HG03558 (cell line): Measurements from ENCODE around the gene BRPF3.
"Not testable (repeated sequence)": the region's sequence is repeated elsewhere in the genome, so short reads cannot be mapped to it uniquely, and the experiment has no call there.

Source experiments
- ATAC-seq: cut with Tn5 transposase; IDR thresholded peaks from one replicate; pipeline ENCODE4 v1.9.1; 2021; ENCODE audit warnings: moderate number of reproducible peaks; ENCODE audit not compliant: unreplicated experiment; ENCODE audit errors: extremely low read depth

BRPF3 gene

GRCh38 chr6:36200154-36200891 lies 3.8 kb downstream of the BRPF3 start:
- ATAC-seq: no peak

DNA sequence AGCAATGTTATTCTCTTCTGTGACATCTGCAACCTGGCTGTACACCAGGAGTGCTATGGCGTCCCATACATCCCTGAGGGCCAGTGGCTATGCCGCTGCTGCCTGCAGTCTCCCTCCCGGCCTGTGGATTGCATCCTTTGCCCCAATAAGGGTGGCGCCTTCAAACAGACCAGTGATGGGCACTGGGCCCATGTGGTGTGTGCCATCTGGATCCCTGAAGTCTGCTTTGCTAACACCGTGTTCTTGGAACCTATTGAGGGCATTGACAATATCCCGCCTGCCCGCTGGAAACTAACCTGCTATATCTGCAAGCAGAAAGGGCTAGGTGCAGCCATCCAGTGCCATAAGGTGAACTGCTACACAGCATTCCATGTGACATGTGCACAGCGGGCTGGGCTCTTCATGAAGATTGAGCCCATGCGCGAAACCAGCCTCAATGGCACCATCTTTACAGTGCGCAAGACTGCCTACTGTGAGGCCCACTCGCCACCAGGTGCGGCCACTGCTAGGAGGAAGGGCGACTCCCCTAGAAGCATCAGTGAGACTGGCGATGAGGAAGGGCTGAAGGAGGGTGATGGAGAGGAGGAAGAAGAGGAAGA lies 4.6 kb downstream of the BRPF3 start:
- no peak for ATAC-seq

GRCh38 chr6:36201612-36202011 lies 5.1 kb downstream of the BRPF3 start:
- ATAC-seq: no peak

GRCh38 chr6:36202101-36202500 lies 5.6 kb downstream of the BRPF3 start:
- no peak for ATAC-seq

GRCh38 chr6:36204068-36204753 lies 7.7 kb downstream of the BRPF3 start:
- ATAC-seq: no peak

- no peak for ATAC-seq
These were observed 10.6 kb downstream of the BRPF3 start for GRCh38 chr6:36207155-36207554.

DNA sequence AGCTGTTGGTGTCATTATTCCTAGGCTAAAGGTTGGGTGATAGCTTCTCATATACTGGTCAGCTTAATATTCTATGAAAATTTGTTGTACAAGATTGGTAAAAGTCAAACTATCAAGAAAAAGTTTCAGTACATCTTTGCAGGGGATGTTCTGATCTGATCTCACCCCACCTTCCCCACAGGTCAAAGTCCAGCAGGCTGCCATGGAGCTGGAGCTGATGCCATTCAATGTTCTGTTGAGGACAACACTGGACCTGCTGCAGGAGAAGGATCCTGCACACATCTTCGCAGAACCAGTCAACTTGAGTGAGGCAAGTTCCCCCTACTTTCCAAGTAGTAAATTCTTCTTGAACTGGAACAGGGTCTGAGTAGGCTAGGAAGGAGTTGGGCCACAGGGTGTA lies 13.1 kb downstream of the BRPF3 start:
- ATAC-seq: no peak

GRCh38 chr6:36210182-36210581 lies 13.6 kb downstream of the BRPF3 start:
- no peak for ATAC-seq

DNA sequence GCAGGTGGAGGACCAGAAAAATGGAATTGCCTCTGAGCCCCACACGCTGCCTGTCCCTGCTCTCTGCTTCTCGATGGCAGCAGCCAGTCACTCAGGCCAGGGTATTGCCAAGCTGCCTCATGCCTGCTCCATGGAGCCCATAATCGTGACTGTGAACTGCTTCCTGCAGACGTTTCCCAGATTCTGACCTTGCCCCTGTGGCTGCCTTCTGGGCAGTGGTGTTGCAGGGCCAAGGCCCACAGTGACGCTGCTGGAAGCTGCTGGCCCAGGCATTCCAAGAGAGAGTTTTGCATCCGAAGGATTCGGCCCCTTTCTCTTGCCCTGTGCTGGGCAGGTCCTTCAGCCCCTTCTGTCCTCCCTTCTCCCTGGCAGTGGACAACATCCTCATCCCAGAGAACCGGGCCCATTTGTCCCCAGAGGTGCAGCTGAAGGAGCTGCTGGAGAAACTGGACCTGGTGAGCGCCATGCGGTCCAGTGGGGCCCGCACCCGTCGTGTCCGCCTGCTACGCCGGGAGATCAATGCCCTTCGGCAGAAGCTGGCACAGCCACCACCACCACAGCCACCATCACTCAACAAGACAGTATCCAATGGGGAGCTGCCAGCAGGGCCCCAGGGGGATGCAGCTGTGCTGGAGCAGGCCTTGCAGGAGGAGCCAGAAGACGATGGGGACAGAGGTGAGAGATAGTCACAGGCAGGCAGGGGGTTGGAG lies 14.5 kb downstream of the BRPF3 start:
- ATAC-seq: no peak

- ATAC-seq: no peak
These were observed 20.0 kb downstream of the BRPF3 start for GRCh38 chr6:36216559-36216958.

DNA sequence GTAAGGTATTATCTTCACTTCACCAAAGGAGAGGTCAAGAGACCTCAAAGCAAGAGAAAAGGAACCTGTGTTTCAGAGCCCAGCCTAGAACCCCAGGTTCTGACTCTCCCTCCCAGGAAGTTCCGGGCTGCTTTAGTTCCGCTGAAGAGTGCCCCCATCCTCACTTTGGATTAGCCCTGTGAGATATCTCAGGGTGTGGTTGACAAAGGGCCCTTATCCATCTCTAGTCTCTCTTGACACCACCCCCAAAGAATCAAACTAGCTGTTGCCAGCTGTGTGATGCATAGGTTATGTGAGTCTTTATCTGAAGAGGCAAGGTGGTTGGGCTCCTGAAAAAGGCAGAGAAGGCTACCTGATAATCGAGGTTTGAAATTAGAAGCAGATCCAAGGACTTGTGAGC lies 20.6 kb downstream of the BRPF3 start:
- ATAC-seq: no peak

- ATAC-seq: no peak
These were observed 21.4 kb downstream of the BRPF3 start for GRCh38 chr6:36217946-36218345.

GRCh38 chr6:36218516-36218915 lies 22.0 kb downstream of the BRPF3 start:
- ATAC-seq: not testable (repeated sequence)

DNA sequence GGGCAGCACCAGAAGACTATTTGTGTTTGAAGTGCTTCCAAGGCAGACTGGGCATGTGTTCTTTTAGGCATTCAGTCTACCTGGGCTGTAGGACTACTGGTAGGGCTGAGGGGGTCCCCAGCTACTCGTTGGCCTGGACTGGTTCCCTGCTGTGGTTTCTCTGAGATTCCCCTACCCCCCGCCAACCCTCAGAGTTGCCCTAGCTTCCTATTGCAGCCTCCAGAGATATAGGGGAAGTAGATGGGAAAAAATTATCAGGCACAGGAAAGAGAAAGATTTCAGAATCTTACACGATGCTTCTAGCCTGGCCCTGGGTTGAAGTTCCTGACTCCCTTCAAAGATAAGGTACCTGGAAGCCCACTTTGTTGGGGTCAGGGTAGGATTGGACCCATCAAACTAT lies 22.5 kb downstream of the BRPF3 start:
- ATAC-seq: no peak

DNA sequence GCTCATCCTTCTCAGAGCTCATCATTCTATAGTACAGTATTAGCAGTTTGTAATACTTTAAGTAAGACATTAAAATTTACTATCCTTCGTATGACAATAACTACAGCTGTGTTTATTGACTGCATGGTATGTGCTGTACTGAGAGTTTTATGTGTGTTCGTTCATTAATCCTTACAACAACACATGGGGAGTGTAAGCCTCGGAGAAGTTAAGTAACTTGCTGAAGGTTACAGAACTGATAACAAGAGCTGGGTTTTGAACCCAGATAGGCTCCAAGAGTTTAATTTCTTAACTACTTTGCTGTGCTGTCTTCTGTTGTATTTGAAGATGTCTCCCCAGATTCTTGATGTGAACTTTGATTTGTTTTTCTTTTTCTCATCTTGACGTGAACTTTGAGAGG lies 23.7 kb downstream of the BRPF3 start:
- no peak for ATAC-seq

DNA sequence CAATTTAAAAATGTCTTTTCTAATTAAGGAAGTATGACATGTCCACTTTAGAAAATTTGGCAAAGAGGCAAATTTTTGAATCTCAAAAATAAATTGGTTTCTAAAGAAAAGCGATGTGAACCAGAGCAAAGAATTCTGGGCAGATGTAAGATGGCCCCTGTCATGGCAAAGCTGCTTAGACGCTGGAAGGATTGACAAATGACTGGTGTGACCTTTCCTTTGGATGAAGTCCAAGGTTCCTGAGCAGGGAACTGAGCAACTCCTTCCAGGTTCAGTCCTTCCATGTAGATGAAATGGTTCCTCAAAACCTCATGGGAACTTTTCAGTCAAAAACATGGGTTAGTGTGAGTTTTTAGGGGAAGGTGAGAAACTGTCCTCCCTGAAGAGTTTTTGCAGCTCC lies 25.1 kb downstream of the BRPF3 start:
- ATAC-seq: no peak

DNA sequence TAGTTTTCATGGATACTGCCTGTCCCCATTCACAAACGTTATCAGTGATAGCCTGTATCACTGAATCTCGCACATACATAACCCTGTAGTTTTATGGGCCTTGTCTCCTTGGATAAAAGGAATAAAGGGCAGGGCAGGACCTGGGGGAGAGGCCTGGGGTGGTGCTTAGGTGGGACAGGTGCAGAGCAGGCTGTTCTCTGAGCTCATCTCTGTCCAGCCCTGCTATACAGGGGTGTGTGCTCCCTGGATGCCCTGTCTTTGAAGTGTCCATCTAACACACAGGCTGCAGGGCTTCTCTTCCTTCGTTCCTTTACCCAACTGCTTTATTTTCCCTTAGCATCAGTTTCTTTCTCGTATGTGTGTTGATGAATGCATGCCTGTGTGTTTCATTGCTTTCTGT lies 26.4 kb downstream of the BRPF3 start:
- ATAC-seq: no peak

GRCh38 chr6:36223706-36224105 lies 27.2 kb downstream of the BRPF3 start:
- no peak for ATAC-seq

- no peak for ATAC-seq
These were observed 28.4 kb downstream of the BRPF3 start for GRCh38 chr6:36224918-36225461.

GRCh38 chr6:36226438-36227047 lies 30.0 kb downstream of the BRPF3 start:
- no peak for ATAC-seq
